ENCODE measurements around the gene RUFY4. TPM values are rescaled to one million over a fixed set of nuclear protein-coding genes. Genes with fewer than 3 reads are reported as not detected.

The RUFY4 gene
- total RNA-seq, 1 experiment from 2014 or later: not detected

- H3K27ac Mint-ChIP-seq (ENCODE audit: low read depth, unreplicated experiment): no peak overlapping the region
- intact Hi-C loops (cut with micrococcal nuclease): no loop called here
- H3K4me3 Mint-ChIP-seq (ENCODE audit: unreplicated experiment): no peak overlapping the region
- no peaks in the 10 kb centered on the region for H3K9me3 Mint-ChIP-seq (ENCODE audit: unreplicated experiment)
- no peaks in the 10 kb centered on the region for H3K36me3 Mint-ChIP-seq (ENCODE audit: insufficient read depth, unreplicated experiment)
- CTCF ChIA-PET: interaction anchor here (0.7 to 1.7 kb wide), 2 partner anchors 16 to 238 kb away, joined by 3 to 9 read pairs; no protein-coding TSS in a partner anchor
- POLR2A ChIA-PET: no interaction called here
- no peaks in the 10 kb centered on the region for H3K27me3 Mint-ChIP-seq (ENCODE audit: insufficient read depth, unreplicated experiment)
- H3K4me1 Mint-ChIP-seq (ENCODE audit: insufficient read depth, unreplicated experiment): no peaks in the 10 kb centered on the region
- no peak for TF ChIP-seq CTCF (IDR thresholded peaks at IDR 0.05; ENCODE audit: unreplicated experiment)
- DNase-seq (ENCODE audit: unreplicated experiment): no peak
- BruUV-seq (replicated peaks): no TSS peak
Observed at GRCh38 chr2:218023636-218024035, 45.4 kb upstream of the RUFY4 start.

- CTCF ChIA-PET: interaction anchor here (1.1 to 1.7 kb wide), 3 partner anchors 36 to 239 kb away, joined by 3 to 9 read pairs (median 7); no protein-coding TSS in a partner anchor
- Mint-ChIP-seq H3K4me3 (ENCODE audit: unreplicated experiment) (no peak overlapping the region), H3K27me3 (ENCODE audit: insufficient read depth, unreplicated experiment) (no peaks in the 10 kb centered on the region), H3K9me3 (ENCODE audit: unreplicated experiment) (no peaks in the 10 kb centered on the region), H3K4me1 (ENCODE audit: insufficient read depth, unreplicated experiment) (no peaks in the 10 kb centered on the region), H3K27ac (ENCODE audit: low read depth, unreplicated experiment) (no peak overlapping the region), H3K36me3 (ENCODE audit: insufficient read depth, unreplicated experiment) (no peaks in the 10 kb centered on the region)
- POLR2A ChIA-PET: no interaction called here
- intact Hi-C loops (cut with micrococcal nuclease): no loop called here
- no TSS peak for BruUV-seq (replicated peaks)
- no peak for DNase-seq (ENCODE audit: unreplicated experiment)
- TF ChIP-seq CTCF (IDR thresholded peaks at IDR 0.05; ENCODE audit: unreplicated experiment): no peak
Observed at GRCh38 chr2:218024336-218024735, 44.7 kb upstream of the RUFY4 start.

GRCh38 chr2:218024871-218025270 lies 44.2 kb upstream of the RUFY4 start:
- Mint-ChIP-seq H3K27ac (ENCODE audit: low read depth, unreplicated experiment) (no peak overlapping the region), H3K9me3 (ENCODE audit: unreplicated experiment) (no peaks in the 10 kb centered on the region), H3K27me3 (ENCODE audit: insufficient read depth, unreplicated experiment) (no peaks in the 10 kb centered on the region), H3K4me3 (ENCODE audit: unreplicated experiment) (no peak overlapping the region), H3K36me3 (ENCODE audit: insufficient read depth, unreplicated experiment) (no peaks in the 10 kb centered on the region), H3K4me1 (ENCODE audit: insufficient read depth, unreplicated experiment) (no peaks in the 10 kb centered on the region)
- intact Hi-C loops (cut with micrococcal nuclease): no loop called here
- POLR2A ChIA-PET: no interaction called here
- BruUV-seq (replicated peaks): no TSS peak
- no peak for TF ChIP-seq CTCF (IDR thresholded peaks at IDR 0.05; ENCODE audit: unreplicated experiment)
- DNase-seq (ENCODE audit: unreplicated experiment): no peak
- CTCF ChIA-PET: interaction anchor here (0.8 to 1.7 kb wide), 5 partner anchors 36 to 239 kb away, joined by 3 to 9 read pairs (median 4); no protein-coding TSS in a partner anchor

GRCh38 chr2:218026244-218026643 lies 42.8 kb upstream of the RUFY4 start:
- Mint-ChIP-seq H3K4me1 (ENCODE audit: insufficient read depth, unreplicated experiment) (no peaks in the 10 kb centered on the region), H3K27me3 (ENCODE audit: insufficient read depth, unreplicated experiment) (no peaks in the 10 kb centered on the region), H3K9me3 (ENCODE audit: unreplicated experiment) (no peaks in the 10 kb centered on the region), H3K4me3 (ENCODE audit: unreplicated experiment) (no peak overlapping the region), H3K27ac (ENCODE audit: low read depth, unreplicated experiment) (no peak overlapping the region), H3K36me3 (ENCODE audit: insufficient read depth, unreplicated experiment) (no peaks in the 10 kb centered on the region)
- intact Hi-C loops (cut with micrococcal nuclease): no loop called here
- DNase-seq (ENCODE audit: unreplicated experiment): no peak
- POLR2A ChIA-PET: no interaction called here
- CTCF ChIA-PET: interaction anchor here (0.6 kb wide), 1 partner anchor 86 kb away, joined by 4 read pairs; no protein-coding TSS in a partner anchor
- BruUV-seq (replicated peaks): no TSS peak
- TF ChIP-seq CTCF (IDR thresholded peaks at IDR 0.05; ENCODE audit: unreplicated experiment): no peak
